Suprapubic skin (tissue), 4 donors: ENCODE measurements around the gene PTPRD. TPM values are rescaled to one million over a fixed set of nuclear protein-coding genes. Genes with fewer than 3 reads are reported as not detected.

Source experiments
- DNase-seq, 2 donors: peaks; one replicate each; pipeline ENCODE4 v3.0.0-alpha.2; 2019; ENCODE audit warnings: low spot score in 2 of 2
- H3K27ac ChIP-seq: fragments of 200-600 bp; sonication (generic); one replicate; pipeline ENCODE4 v1.5.1; 2019
- H3K27me3 ChIP-seq: fragments of 200-600 bp; sonication (generic); one replicate; pipeline ENCODE4 v1.5.1; 2019
- H3K36me3 ChIP-seq: fragments of 200-600 bp; sonication (generic); one replicate; pipeline ENCODE4 v1.5.1; 2019
- H3K4me1 ChIP-seq: fragments of 200-600 bp; sonication (generic); one replicate; pipeline ENCODE4 v1.5.1; 2019
- H3K4me3 ChIP-seq: fragments of 200-600 bp; sonication (generic); one replicate; pipeline ENCODE4 v1.5.1; 2019; ENCODE audit warnings: mild to moderate bottlenecking
- H3K9me3 ChIP-seq: fragments of 200-600 bp; sonication (generic); one replicate; pipeline ENCODE4 v1.5.1; 2019
- EP300 ChIP-seq: sonication (generic); formaldehyde crosslinking; IDR thresholded peaks from one replicate; pipeline ENCODE4 v1.6.1; 2017; ENCODE audit warnings: antibody characterized with exemption
- POLR2A ChIP-seq, 2 donors: fragments of 450-650 bp; IDR thresholded peaks; one replicate each; pipeline ENCODE4 v1.6.1; 2017; ENCODE audit warnings: antibody characterized with exemption in 2 of 2, mild to moderate bottlenecking in 2 of 2, moderate library complexity in 2 of 2
- POLR2AphosphoS5 ChIP-seq, 3 donors: sonication (generic); formaldehyde crosslinking; IDR thresholded peaks; one replicate each; pipeline ENCODE4 v1.6.1; 2017; ENCODE audit warnings: antibody characterized with exemption in 3 of 3
- WGBS: methylation state at CpG from one replicate; pipeline ENCODE4 v1.1.5; 2018; 5-methylcytosine and 5-hydroxymethylcytosine counted together
- total RNA-seq, 4 donors: library from RNA; depleted of rRNA; stranded (reverse); fragments of >200 nt; gene quantifications; one replicate each; pipeline ENCODE4 v1.1.0, GENCODE V29; 2016
- TF ChIP-seq, protein P1 (sequence below), 2 donors: fragments of 200-600 bp in 1 of 2; fragments of 450-650 bp in 1 of 2; sonication (generic) in 1 of 2; IDR thresholded peaks; one replicate each; pipeline ENCODE4 v1.5.1; 2016 to 2019; ENCODE audit warnings: antibody characterized with exemption in 2 of 2, mild to moderate bottlenecking in 1 of 2, moderate library complexity in 1 of 2

PTPRD gene
- total RNA-seq, 4 donors from 2014 or later = 0.49 to 3.3 (median 2.5) TPM

DNA sequence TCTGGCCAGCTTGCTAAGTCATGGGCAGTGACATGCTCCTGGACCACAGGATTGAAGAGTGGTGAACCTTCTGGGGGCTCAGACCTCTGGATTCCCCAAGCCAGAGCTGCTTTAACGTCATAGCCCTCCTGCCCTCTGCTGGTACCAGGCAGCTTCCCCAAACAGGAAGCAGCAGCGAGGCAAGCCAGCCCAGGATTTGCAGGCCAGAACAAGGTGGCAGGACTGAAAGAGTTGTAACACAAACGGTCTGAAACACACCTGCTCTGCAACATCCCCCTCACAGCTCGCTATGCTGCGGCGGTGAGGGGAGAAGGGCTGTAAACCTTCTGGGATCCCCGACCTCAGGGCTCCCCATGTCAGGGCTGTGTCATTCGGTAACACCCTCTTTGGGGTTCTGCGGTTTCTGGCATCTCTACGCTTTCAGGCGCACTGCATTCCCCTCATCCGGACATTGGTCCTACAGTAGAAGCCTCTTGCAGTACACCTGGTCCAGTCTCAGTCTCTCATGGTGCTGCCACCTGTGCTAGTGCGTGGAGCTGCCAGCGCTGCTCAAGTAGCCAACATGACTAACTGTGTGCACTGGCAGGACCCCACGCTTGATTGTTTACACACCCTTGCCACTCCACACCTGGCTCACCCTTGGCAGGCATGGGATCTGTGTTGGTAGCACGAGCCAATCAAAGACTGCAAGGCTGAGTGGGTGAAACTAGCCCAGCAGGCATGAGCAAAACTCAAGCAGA lies 893.3 kb downstream of the PTPRD start:
- WGBS = 89% methylated on average over 15 of the region's 16 CpGs
- peaks cover 3% of the 10 kb centered on the region for H3K27me3 ChIP-seq
- no peak for DNase-seq
- H3K36me3 ChIP-seq = no peaks in the 10 kb centered on the region
- no peak overlapping the region for H3K4me3 ChIP-seq
- no peaks in the 10 kb centered on the region for H3K4me1 ChIP-seq
- TF ChIP-seq, protein P1, sequence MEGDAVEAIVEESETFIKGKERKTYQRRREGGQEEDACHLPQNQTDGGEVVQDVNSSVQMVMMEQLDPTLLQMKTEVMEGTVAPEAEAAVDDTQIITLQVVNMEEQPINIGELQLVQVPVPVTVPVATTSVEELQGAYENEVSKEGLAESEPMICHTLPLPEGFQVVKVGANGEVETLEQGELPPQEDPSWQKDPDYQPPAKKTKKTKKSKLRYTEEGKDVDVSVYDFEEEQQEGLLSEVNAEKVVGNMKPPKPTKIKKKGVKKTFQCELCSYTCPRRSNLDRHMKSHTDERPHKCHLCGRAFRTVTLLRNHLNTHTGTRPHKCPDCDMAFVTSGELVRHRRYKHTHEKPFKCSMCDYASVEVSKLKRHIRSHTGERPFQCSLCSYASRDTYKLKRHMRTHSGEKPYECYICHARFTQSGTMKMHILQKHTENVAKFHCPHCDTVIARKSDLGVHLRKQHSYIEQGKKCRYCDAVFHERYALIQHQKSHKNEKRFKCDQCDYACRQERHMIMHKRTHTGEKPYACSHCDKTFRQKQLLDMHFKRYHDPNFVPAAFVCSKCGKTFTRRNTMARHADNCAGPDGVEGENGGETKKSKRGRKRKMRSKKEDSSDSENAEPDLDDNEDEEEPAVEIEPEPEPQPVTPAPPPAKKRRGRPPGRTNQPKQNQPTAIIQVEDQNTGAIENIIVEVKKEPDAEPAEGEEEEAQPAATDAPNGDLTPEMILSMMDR (IDR thresholded peaks at IDR 0.05) = no peak
- TF ChIP-seq EP300 (no peak), POLR2AphosphoS5 (IDR thresholded peaks at IDR 0.05) (no peak), POLR2A (IDR thresholded peaks at IDR 0.05) (no peak)
- no peak overlapping the region for H3K27ac ChIP-seq
- peaks cover 9% of the 10 kb centered on the region for H3K9me3 ChIP-seq

DNA sequence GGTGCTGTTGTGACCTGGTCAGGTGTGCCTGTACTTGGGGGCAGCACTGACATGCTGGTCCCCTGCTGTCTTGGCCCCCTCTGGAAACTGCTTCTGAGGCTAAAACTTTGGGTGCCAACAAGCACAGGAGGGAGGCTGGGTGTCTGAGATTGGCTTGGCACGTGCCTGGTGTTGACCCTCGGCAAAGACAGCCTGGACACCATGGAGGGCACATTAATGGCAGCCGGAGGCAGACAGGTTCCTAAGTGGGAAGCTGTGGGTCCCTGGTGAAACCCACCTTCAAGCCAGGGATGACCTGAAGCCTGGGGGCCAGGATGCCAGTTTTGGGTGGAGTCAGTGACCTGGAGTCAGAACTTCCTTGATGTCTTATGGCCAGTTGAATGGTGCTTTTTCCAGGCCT lies 894.1 kb downstream of the PTPRD start:
- peaks cover 3% of the 10 kb centered on the region for H3K27me3 ChIP-seq
- peaks cover 9% of the 10 kb centered on the region for H3K9me3 ChIP-seq
- no peaks in the 10 kb centered on the region for H3K36me3 ChIP-seq
- H3K4me3 ChIP-seq = no peak overlapping the region
- no peak for DNase-seq
- no peaks in the 10 kb centered on the region for H3K4me1 ChIP-seq
- TF ChIP-seq, protein P1 (IDR thresholded peaks at IDR 0.05) = no peak
- TF ChIP-seq POLR2A (IDR thresholded peaks at IDR 0.05) (no peak), POLR2AphosphoS5 (IDR thresholded peaks at IDR 0.05) (no peak), EP300 (no peak)
- WGBS = 75% methylated on average over 2 of the region's 3 CpGs
- H3K27ac ChIP-seq = no peak overlapping the region

DNA sequence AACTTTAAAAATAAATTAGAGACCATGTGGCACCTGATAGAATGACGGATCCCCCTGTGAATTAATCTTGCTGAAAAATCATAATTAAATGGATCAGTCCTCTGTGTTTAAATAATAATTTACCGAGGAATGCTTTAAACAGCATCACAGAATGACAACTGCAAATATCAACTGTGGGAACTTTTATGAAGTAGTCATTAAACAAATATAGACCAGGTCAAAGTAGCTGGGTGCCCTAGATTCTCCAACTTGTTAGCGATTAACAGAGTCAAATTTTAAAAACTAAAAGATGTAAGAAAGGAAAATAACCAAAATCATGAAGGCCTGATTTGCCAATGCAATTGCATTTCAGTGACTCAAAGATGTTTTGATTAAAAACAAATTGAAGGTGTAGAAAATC lies 933.4 kb downstream of the PTPRD start:
- WGBS = 76% methylated on average over 3 of the region's 3 CpGs
- Histone ChIP-seq H3K27me3 (no peaks in the 10 kb centered on the region), H3K4me1 (no peaks in the 10 kb centered on the region), H3K36me3 (no peaks in the 10 kb centered on the region), H3K9me3 (no peaks in the 10 kb centered on the region), H3K27ac (no peak overlapping the region), H3K4me3 (no peak overlapping the region)
- TF ChIP-seq EP300 = no peak
- no peak for TF ChIP-seq POLR2AphosphoS5 (IDR thresholded peaks at IDR 0.05)
- TF ChIP-seq POLR2A (IDR thresholded peaks at IDR 0.05) = no peak
- TF ChIP-seq, protein P1 (IDR thresholded peaks at IDR 0.05) = no peak
- no peak for DNase-seq

DNA sequence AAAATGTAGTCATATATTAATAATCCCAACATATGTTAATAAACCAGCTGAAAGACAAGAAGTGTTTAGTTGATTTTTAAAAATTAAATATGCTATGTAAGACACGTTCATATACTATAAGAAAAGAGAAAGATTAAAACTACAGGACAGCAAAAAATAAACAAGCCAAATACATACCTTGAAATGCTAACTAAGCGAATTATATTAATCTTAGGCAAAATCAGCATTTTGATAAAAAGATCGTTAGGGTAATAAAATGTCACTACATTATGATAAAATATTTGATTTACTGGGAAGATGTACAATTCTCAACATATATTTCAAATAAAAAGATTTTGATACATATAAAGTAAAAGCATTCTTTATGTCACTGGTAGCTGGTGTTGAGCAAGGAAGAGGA lies 938.3 kb downstream of the PTPRD start:
- H3K27me3 ChIP-seq = no peaks in the 10 kb centered on the region
- H3K9me3 ChIP-seq = no peaks in the 10 kb centered on the region
- no peak overlapping the region for H3K4me3 ChIP-seq
- TF ChIP-seq POLR2A (IDR thresholded peaks at IDR 0.05) = no peak
- no peak for TF ChIP-seq POLR2AphosphoS5 (IDR thresholded peaks at IDR 0.05)
- no peak for TF ChIP-seq EP300
- TF ChIP-seq, protein P1 (IDR thresholded peaks at IDR 0.05) = no peak
- no peaks in the 10 kb centered on the region for H3K4me1 ChIP-seq
- no peak overlapping the region for H3K27ac ChIP-seq
- WGBS = 75% methylated on average over 3 of the region's 3 CpGs
- no peak for DNase-seq
- no peaks in the 10 kb centered on the region for H3K36me3 ChIP-seq

DNA sequence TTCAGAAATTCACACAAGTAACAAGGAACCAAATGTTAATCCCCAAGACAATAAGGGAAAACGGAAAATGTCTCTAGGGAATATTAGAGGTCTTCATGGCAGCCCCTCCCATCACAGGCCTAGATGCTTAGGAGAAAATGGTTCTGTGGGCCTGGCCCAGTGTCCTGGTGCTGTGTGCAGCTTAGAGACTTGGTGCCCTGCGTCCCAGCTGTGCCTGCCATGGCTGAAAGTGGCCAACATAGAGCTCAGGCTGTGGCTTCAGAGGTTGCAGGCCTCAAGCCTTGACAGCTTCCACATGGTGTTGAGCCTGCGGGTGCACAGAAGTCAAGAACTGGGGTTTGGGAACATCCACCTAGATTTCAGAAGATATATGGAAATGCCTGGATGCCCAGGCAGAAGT lies 942.3 kb downstream of the PTPRD start:
- Histone ChIP-seq H3K36me3 (no peaks in the 10 kb centered on the region), H3K9me3 (no peaks in the 10 kb centered on the region), H3K27me3 (no peaks in the 10 kb centered on the region), H3K27ac (no peak overlapping the region), H3K4me3 (no peak overlapping the region), H3K4me1 (no peaks in the 10 kb centered on the region)
- no peak for DNase-seq
- TF ChIP-seq EP300 = no peak
- TF ChIP-seq, protein P1 (IDR thresholded peaks at IDR 0.05) = no peak
- TF ChIP-seq POLR2A (IDR thresholded peaks at IDR 0.05) = no peak
- no peak for TF ChIP-seq POLR2AphosphoS5 (IDR thresholded peaks at IDR 0.05)
- WGBS = 77% methylated on average over 2 of the region's 3 CpGs
